Measurements from ENCODE around the gene CCR5AS.

CCR5AS gene

DNA sequence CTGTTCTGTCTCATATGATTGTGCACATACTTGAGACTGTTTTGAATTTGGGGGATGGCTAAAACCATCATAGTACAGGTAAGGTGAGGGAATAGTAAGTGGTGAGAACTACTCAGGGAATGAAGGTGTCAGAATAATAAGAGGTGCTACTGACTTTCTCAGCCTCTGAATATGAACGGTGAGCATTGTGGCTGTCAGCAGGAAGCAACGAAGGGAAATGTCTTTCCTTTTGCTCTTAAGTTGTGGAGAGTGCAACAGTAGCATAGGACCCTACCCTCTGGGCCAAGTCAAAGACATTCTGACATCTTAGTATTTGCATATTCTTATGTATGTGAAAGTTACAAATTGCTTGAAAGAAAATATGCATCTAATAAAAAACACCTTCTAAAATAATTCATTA lies 31.1 kb downstream of the CCR5AS start:
- no peak overlapping the region for H3K4me3 ChIP-seq (replicated peaks in 1 of 2; ENCODE audit: low read depth in 2 of 2, low read length in 2 of 2)
- no peak for DNase-seq (ENCODE audit: low read depth in 2 of 2)
- TF ChIP-seq, protein P1, sequence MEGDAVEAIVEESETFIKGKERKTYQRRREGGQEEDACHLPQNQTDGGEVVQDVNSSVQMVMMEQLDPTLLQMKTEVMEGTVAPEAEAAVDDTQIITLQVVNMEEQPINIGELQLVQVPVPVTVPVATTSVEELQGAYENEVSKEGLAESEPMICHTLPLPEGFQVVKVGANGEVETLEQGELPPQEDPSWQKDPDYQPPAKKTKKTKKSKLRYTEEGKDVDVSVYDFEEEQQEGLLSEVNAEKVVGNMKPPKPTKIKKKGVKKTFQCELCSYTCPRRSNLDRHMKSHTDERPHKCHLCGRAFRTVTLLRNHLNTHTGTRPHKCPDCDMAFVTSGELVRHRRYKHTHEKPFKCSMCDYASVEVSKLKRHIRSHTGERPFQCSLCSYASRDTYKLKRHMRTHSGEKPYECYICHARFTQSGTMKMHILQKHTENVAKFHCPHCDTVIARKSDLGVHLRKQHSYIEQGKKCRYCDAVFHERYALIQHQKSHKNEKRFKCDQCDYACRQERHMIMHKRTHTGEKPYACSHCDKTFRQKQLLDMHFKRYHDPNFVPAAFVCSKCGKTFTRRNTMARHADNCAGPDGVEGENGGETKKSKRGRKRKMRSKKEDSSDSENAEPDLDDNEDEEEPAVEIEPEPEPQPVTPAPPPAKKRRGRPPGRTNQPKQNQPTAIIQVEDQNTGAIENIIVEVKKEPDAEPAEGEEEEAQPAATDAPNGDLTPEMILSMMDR (IDR thresholded peaks at IDR 0.05; ENCODE audit: low read depth, low read length): no peak

DNA sequence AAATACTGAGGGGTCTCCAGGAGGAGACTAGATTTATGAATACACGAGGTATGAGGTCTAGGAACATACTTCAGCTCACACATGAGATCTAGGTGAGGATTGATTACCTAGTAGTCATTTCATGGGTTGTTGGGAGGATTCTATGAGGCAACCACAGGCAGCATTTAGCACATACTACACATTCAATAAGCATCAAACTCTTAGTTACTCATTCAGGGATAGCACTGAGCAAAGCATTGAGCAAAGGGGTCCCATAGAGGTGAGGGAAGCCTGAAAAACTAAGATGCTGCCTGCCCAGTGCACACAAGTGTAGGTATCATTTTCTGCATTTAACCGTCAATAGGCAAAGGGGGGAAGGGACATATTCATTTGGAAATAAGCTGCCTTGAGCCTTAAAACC lies 31.6 kb downstream of the CCR5AS start:
- no peak overlapping the region for H3K4me3 ChIP-seq (replicated peaks in 1 of 2; ENCODE audit: low read depth in 2 of 2, low read length in 2 of 2)
- TF ChIP-seq, protein P1 (IDR thresholded peaks at IDR 0.05; ENCODE audit: low read depth, low read length): no peak
- no peak for DNase-seq (ENCODE audit: low read depth in 2 of 2)

DNA sequence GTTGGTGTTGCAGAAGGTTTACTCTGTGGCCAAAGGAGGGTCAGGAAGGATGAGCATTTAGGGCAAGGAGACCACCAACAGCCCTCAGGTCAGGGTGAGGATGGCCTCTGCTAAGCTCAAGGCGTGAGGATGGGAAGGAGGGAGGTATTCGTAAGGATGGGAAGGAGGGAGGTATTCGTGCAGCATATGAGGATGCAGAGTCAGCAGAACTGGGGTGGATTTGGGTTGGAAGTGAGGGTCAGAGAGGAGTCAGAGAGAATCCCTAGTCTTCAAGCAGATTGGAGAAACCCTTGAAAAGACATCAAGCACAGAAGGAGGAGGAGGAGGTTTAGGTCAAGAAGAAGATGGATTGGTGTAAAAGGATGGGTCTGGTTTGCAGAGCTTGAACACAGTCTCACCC lies 32.1 kb downstream of the CCR5AS start:
- DNase-seq (ENCODE audit: low read depth in 2 of 2): no peak
- TF ChIP-seq, protein P1 (IDR thresholded peaks at IDR 0.05; ENCODE audit: low read depth, low read length): no peak
- H3K4me3 ChIP-seq (replicated peaks in 1 of 2; ENCODE audit: low read depth in 2 of 2, low read length in 2 of 2): no peak overlapping the region

DNA sequence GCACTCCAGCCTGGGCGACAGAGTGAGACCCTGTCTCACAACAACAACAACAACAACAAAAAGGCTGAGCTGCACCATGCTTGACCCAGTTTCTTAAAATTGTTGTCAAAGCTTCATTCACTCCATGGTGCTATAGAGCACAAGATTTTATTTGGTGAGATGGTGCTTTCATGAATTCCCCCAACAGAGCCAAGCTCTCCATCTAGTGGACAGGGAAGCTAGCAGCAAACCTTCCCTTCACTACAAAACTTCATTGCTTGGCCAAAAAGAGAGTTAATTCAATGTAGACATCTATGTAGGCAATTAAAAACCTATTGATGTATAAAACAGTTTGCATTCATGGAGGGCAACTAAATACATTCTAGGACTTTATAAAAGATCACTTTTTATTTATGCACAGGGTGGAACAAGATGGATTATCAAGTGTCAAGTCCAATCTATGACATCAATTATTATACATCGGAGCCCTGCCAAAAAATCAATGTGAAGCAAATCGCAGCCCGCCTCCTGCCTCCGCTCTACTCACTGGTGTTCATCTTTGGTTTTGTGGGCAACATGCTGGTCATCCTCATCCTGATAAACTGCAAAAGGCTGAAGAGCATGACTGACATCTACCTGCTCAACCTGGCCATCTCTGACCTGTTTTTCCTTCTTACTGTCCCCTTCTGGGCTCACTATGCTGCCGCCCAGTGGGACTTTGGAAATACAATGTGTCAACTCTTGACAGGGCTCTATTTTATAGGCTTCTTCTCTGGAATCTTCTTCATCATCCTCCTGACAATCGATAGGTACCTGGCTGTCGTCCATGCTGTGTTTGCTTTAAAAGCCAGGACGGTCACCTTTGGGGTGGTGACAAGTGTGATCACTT lies 34.1 kb downstream of the CCR5AS start:
- no peak overlapping the region for H3K4me3 ChIP-seq (replicated peaks in 1 of 2; ENCODE audit: low read depth in 2 of 2, low read length in 2 of 2)
- peak; percentile 31 to 56 for DNase-seq (ENCODE audit: low read depth in 2 of 2)
- TF ChIP-seq, protein P1 (IDR thresholded peaks at IDR 0.05; ENCODE audit: low read depth, low read length): peak; percentile 74

DNA sequence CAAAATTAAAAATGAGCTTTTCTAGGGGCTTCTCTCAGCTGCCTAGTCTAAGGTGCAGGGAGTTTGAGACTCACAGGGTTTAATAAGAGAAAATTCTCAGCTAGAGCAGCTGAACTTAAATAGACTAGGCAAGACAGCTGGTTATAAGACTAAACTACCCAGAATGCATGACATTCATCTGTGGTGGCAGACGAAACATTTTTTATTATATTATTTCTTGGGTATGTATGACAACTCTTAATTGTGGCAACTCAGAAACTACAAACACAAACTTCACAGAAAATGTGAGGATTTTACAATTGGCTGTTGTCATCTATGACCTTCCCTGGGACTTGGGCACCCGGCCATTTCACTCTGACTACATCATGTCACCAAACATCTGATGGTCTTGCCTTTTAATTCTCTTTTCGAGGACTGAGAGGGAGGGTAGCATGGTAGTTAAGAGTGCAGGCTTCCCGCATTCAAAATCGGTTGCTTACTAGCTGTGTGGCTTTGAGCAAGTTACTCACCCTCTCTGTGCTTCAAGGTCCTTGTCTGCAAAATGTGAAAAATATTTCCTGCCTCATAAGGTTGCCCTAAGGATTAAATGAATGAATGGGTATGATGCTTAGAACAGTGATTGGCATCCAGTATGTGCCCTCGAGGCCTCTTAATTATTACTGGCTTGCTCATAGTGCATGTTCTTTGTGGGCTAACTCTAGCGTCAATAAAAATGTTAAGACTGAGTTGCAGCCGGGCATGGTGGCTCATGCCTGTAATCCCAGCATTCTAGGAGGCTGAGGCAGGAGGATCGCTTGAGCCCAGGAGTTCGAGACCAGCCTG lies 35.1 kb downstream of the CCR5AS start:
- TF ChIP-seq, protein P1 (IDR thresholded peaks at IDR 0.05; ENCODE audit: low read depth, low read length): no peak
- H3K4me3 ChIP-seq (replicated peaks in 1 of 2; ENCODE audit: low read depth in 2 of 2, low read length in 2 of 2): no peak overlapping the region
- no peak for DNase-seq (ENCODE audit: low read depth in 2 of 2)

DNA sequence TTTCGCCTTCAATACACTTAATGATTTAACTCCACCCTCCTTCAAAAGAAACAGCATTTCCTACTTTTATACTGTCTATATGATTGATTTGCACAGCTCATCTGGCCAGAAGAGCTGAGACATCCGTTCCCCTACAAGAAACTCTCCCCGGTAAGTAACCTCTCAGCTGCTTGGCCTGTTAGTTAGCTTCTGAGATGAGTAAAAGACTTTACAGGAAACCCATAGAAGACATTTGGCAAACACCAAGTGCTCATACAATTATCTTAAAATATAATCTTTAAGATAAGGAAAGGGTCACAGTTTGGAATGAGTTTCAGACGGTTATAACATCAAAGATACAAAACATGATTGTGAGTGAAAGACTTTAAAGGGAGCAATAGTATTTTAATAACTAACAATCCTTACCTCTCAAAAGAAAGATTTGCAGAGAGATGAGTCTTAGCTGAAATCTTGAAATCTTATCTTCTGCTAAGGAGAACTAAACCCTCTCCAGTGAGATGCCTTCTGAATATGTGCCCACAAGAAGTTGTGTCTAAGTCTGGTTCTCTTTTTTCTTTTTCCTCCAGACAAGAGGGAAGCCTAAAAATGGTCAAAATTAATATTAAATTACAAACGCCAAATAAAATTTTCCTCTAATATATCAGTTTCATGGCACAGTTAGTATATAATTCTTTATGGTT lies 35.9 kb downstream of the CCR5AS start, which contains the start of gene CCR5:
Gene CCR5 (plus strand): TSS at position 108 of the 680 bp plus-strand sequence. CDS start 1,957 bp downstream, outside the sequence.
- H3K4me3 ChIP-seq (replicated peaks in 1 of 2; ENCODE audit: low read depth in 2 of 2, low read length in 2 of 2): no peak within 1 kb of the TSS
- no peak for DNase-seq (ENCODE audit: low read depth in 2 of 2)
- TF ChIP-seq, protein P1 (IDR thresholded peaks at IDR 0.05; ENCODE audit: low read depth, low read length): no peak

Data from cardiac fibroblast (primary cell).